GM23338 (cell line): Measurements from ENCODE around the gene C16orf86. TPM values are rescaled to one million over a fixed set of nuclear protein-coding genes. Genes with fewer than 3 reads are reported as not detected.

Experiments
- ATAC-seq: fragments of 200-7000 bp; cut with Tn5 transposase; 3 replicates; pipeline ENCODE4 v1.9.1; 2020
- DNase-seq: peaks from one replicate; pipeline ENCODE4 v3.0.0-alpha.2; 2015; ENCODE audit warnings: low spot score
- H2AFZ ChIP-seq: fragments of 200-600 bp; sonication (generic); 2 replicates; pipeline ENCODE4 v1.8.0; 2016; ENCODE audit warnings: antibody characterized with exemption, mild to moderate bottlenecking, moderate library complexity
- H3F3A ChIP-seq: fragments of 200-600 bp; sonication (generic); replicated peaks from 2 replicates; pipeline ENCODE4 v1.8.0; 2017; ENCODE audit warnings: antibody characterized with exemption, mixed run types, low read depth
- H3K27ac ChIP-seq: fragments of 200-600 bp; sonication (generic); 2 replicates; pipeline ENCODE4 v1.6.1; 2016; ENCODE audit warnings: low read depth
- H3K27me3 ChIP-seq: fragments of 200-600 bp; sonication (generic); 2 replicates; pipeline ENCODE4 v1.8.0; 2016; ENCODE audit warnings: mild to moderate bottlenecking, mixed run types, moderate library complexity; ENCODE audit not compliant: insufficient read depth
- H3K36me3 ChIP-seq: fragments of 200-600 bp; sonication (generic); 2 replicates; pipeline ENCODE4 v1.8.0; 2016; ENCODE audit warnings: mild to moderate bottlenecking; ENCODE audit not compliant: insufficient read depth
- H3K4me1 ChIP-seq: fragments of 200-600 bp; sonication (generic); 2 replicates; pipeline ENCODE4 v1.8.0; 2016; ENCODE audit warnings: mild to moderate bottlenecking, moderate library complexity; ENCODE audit not compliant: insufficient read depth
- H3K4me2 ChIP-seq: fragments of 200-600 bp; sonication (generic); 2 replicates; pipeline ENCODE4 v1.7.1; 2017; ENCODE audit warnings: mixed run types
- H3K4me3 ChIP-seq: fragments of 200-600 bp; sonication (generic); 2 replicates; pipeline ENCODE4 v1.6.1; 2016; ENCODE audit warnings: mixed run types
- H3K79me2 ChIP-seq: fragments of 200-600 bp; sonication (generic); replicated peaks from 2 replicates; pipeline ENCODE4 v1.8.0; 2017; ENCODE audit warnings: mild to moderate bottlenecking; ENCODE audit not compliant: insufficient read depth
- H3K9me2 ChIP-seq: fragments of 200-600 bp; sonication (generic); 2 replicates; pipeline ENCODE4 v1.8.0; 2017; ENCODE audit not compliant: insufficient read depth
- H4K20me1 ChIP-seq: fragments of 200-600 bp; sonication (generic); replicated peaks from 2 replicates; pipeline ENCODE4 v1.8.0; 2017; ENCODE audit warnings: mild to moderate bottlenecking; ENCODE audit not compliant: insufficient read depth
- H3K27ac Mint-ChIP-seq: 2 replicates; pipeline ENCODE4 v1.8.0; 2020; ENCODE audit warnings: inconsistent platforms, mild to moderate bottlenecking, moderate library complexity, mixed read lengths
- H3K27me3 Mint-ChIP-seq: 3 replicates; pipeline ENCODE4 v1.8.0; 2022; ENCODE audit warnings: low read depth, mild to moderate bottlenecking, moderate library complexity, mixed read lengths, inconsistent platforms; ENCODE audit not compliant: insufficient read depth, poor library complexity
- H3K36me3 Mint-ChIP-seq: 3 replicates; pipeline ENCODE4 v1.8.0; 2021; ENCODE audit warnings: low read depth, mild to moderate bottlenecking, inconsistent platforms, moderate library complexity, mixed read lengths
- H3K4me1 Mint-ChIP-seq: 3 replicates; pipeline ENCODE4 v1.8.0; 2020; ENCODE audit warnings: mild to moderate bottlenecking, inconsistent platforms, mixed read lengths
- H3K4me3 Mint-ChIP-seq: 3 replicates; pipeline ENCODE4 v1.8.0; 2021; ENCODE audit warnings: moderate library complexity, mild to moderate bottlenecking, inconsistent platforms, mixed read lengths
- H3K9me3 Mint-ChIP-seq: 3 replicates; pipeline ENCODE4 v1.8.0; 2020; ENCODE audit warnings: moderate library complexity, mild to moderate bottlenecking, inconsistent platforms, mixed read lengths
- CREB1 ChIP-seq: fragments of 250-450 bp; sonication (Bioruptor Pico); IDR thresholded peaks from 2 replicates; pipeline ENCODE4 v1.5.0; 2020; ENCODE audit warnings: low read depth, mild to moderate bottlenecking, moderate library complexity
- ETS1 ChIP-seq: IDR thresholded peaks from 2 replicates; pipeline ENCODE4 v1.6.1; 2016; ENCODE audit warnings: antibody characterized with exemption
- EZH2 ChIP-seq: fragments of 200-600 bp; sonication (generic); IDR thresholded peaks from one replicate; pipeline ENCODE4 v1.8.0; 2017; ENCODE audit warnings: antibody characterized with exemption, mild to moderate bottlenecking, low read depth; ENCODE audit not compliant: unreplicated experiment
- EZH2phosphoT487 ChIP-seq: fragments of 200-600 bp; sonication (generic); IDR thresholded peaks from one replicate; pipeline ENCODE4 v1.8.1; 2018; ENCODE audit warnings: antibody characterized with exemption; ENCODE audit not compliant: unreplicated experiment
- JUNB ChIP-seq: IDR thresholded peaks from one replicate; pipeline ENCODE4 v1.6.1; 2016; ENCODE audit warnings: antibody characterized with exemption; ENCODE audit not compliant: unreplicated experiment
- NANOG ChIP-seq: IDR thresholded peaks from 2 replicates; pipeline ENCODE4 v1.6.1; 2016; ENCODE audit warnings: antibody characterized with exemption, borderline replicate concordance
- POLR2AphosphoS5 ChIP-seq: IDR thresholded peaks from 2 replicates; pipeline ENCODE4 v1.6.1; 2016; ENCODE audit warnings: antibody characterized with exemption, low read depth
- STAT1 ChIP-seq: IDR thresholded peaks from one replicate; pipeline ENCODE4 v1.6.1; 2016; ENCODE audit warnings: antibody characterized with exemption; ENCODE audit not compliant: unreplicated experiment
- ZNF331 ChIP-seq: fragments of 250-450 bp; sonication (Bioruptor Pico); IDR thresholded peaks from 2 replicates; pipeline ENCODE4 v1.5.0; 2020; ENCODE audit warnings: low read depth, mild to moderate bottlenecking, moderate library complexity
- polyA plus RNA-seq: library from polyadenylated mRNA; unstranded; fragments of >200 nt; fragmentation: Nextera tagmentation; extraction: Ambion mirVana; gene quantifications from 2 replicates; pipeline ENCODE4 v1.2.1, GENCODE V29; 2016
- total RNA-seq: library from RNA; depleted of rRNA; stranded (reverse); fragments of >200 nt; shearing (Covaris generic); gene quantifications from 2 replicates; pipeline ENCODE4 v1.2.3, GENCODE V29; 2014
- TF ChIP-seq, protein P1 (sequence below), 2 experiments: fragments of 200-600 bp in 1 of 2; sonication (generic) in 1 of 2; conservative IDR thresholded peaks; 2 replicates each; pipeline versions ENCODE4 v1.5.1 to v1.6.1; 2016 to 2017; ENCODE audit warnings: antibody characterized with exemption in 2 of 2, low read depth in 2 of 2, mild to moderate bottlenecking in 2 of 2, moderate library complexity in 1 of 2
- TF ChIP-seq, protein P2 (sequence below): IDR thresholded peaks from one replicate; pipeline ENCODE4 v1.6.1; 2018; ENCODE audit warnings: antibody characterized with exemption; ENCODE audit not compliant: unreplicated experiment

Gene C16orf86
- total and polyA plus RNA-seq, 2 experiments from 2014 or later = 0.87 to 1.1 TPM

GRCh38 chr16:67702130-67702529 lies 35.5 kb downstream of the C16orf86 start (continued):
- TF ChIP-seq ETS1 = no peak

GRCh38 chr16:67703626-67704025 lies 37.0 kb downstream of the C16orf86 start:
- no peaks in the 10 kb centered on the region for H3K27me3 ChIP-seq
- DNase-seq = no peak
- TF ChIP-seq STAT1 (no peak), EZH2 (no peak), NANOG (no peak), JUNB (no peak), ETS1 (no peak), EZH2phosphoT487 (no peak), CREB1 (CRISPR knock-in tag) (no peak), POLR2AphosphoS5 (no peak), ZNF331 (CRISPR knock-in tag) (no peak)
- TF ChIP-seq, protein P1, sequence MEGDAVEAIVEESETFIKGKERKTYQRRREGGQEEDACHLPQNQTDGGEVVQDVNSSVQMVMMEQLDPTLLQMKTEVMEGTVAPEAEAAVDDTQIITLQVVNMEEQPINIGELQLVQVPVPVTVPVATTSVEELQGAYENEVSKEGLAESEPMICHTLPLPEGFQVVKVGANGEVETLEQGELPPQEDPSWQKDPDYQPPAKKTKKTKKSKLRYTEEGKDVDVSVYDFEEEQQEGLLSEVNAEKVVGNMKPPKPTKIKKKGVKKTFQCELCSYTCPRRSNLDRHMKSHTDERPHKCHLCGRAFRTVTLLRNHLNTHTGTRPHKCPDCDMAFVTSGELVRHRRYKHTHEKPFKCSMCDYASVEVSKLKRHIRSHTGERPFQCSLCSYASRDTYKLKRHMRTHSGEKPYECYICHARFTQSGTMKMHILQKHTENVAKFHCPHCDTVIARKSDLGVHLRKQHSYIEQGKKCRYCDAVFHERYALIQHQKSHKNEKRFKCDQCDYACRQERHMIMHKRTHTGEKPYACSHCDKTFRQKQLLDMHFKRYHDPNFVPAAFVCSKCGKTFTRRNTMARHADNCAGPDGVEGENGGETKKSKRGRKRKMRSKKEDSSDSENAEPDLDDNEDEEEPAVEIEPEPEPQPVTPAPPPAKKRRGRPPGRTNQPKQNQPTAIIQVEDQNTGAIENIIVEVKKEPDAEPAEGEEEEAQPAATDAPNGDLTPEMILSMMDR (conservative IDR thresholded peaks at IDR 0.05; ENCODE audit: low read depth in 2 of 2) = no peak
- TF ChIP-seq, protein P2, sequence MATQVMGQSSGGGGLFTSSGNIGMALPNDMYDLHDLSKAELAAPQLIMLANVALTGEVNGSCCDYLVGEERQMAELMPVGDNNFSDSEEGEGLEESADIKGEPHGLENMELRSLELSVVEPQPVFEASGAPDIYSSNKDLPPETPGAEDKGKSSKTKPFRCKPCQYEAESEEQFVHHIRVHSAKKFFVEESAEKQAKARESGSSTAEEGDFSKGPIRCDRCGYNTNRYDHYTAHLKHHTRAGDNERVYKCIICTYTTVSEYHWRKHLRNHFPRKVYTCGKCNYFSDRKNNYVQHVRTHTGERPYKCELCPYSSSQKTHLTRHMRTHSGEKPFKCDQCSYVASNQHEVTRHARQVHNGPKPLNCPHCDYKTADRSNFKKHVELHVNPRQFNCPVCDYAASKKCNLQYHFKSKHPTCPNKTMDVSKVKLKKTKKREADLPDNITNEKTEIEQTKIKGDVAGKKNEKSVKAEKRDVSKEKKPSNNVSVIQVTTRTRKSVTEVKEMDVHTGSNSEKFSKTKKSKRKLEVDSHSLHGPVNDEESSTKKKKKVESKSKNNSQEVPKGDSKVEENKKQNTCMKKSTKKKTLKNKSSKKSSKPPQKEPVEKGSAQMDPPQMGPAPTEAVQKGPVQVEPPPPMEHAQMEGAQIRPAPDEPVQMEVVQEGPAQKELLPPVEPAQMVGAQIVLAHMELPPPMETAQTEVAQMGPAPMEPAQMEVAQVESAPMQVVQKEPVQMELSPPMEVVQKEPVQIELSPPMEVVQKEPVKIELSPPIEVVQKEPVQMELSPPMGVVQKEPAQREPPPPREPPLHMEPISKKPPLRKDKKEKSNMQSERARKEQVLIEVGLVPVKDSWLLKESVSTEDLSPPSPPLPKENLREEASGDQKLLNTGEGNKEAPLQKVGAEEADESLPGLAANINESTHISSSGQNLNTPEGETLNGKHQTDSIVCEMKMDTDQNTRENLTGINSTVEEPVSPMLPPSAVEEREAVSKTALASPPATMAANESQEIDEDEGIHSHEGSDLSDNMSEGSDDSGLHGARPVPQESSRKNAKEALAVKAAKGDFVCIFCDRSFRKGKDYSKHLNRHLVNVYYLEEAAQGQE = no peak
- H3K4me2 ChIP-seq = no peak overlapping the region
- H3F3A ChIP-seq = no peaks in the 10 kb centered on the region; the same call in 1 of the 2 replicates
- Mint-ChIP-seq H3K27ac (no peak overlapping the region), H3K4me3 (no peak overlapping the region), H3K36me3 (peaks cover 3% of the 10 kb centered on the region; the same call in 2 of the 3 replicates), H3K9me3 (no peaks in the 10 kb centered on the region), H3K27me3 (no peaks in the 10 kb centered on the region), H3K4me1 (peaks cover 3% of the 10 kb centered on the region; the same call in 2 of the 3 replicates)
- peaks cover 5% of the 10 kb centered on the region for H3K4me1 ChIP-seq
- no peaks in the 10 kb centered on the region for H3K9me2 ChIP-seq
- H3K36me3 ChIP-seq = no peaks in the 10 kb centered on the region
- no peak overlapping the region for H3K4me3 ChIP-seq
- H4K20me1 ChIP-seq = peaks cover 15% of the 10 kb centered on the region; the same call in 1 of the 2 replicates
- H2AFZ ChIP-seq = no peak overlapping the region
- peaks cover 88% of the 10 kb centered on the region for H3K79me2 ChIP-seq
- H3K27ac ChIP-seq = no peak overlapping the region
- no peak for ATAC-seq
